RPMI7951 (cell line): Measurements from ENCODE around the gene SRSF4. TPM values are rescaled to one million over a fixed set of nuclear protein-coding genes. Genes with fewer than 3 reads are reported as not detected.

Experiments used
- total RNA-seq: library from RNA; depleted of rRNA; stranded (reverse); fragments of >200 nt; shearing (Covaris generic); gene quantifications from 2 replicates; pipeline ENCODE4 v1.2.3, GENCODE V29; 2014; rRNA removed

Gene SRSF4
- total RNA-seq, 1 experiment from 2014 or later, result 48.1 TPM

Other genes with a start within 250 kb of the SRSF4 start
- gene TMEM200B, start 58.0 kb downstream of the SRSF4 start, total RNA-seq, result 4.3 and 5.2 TPM in 2 replicates
- 32.7 and 34.0 TPM in 2 replicates for gene MECR, start 49.0 kb upstream of the SRSF4 start, total RNA-seq
- gene PTPRU, start 54.6 kb upstream of the SRSF4 start, total RNA-seq, result 14.1 and 26.2 TPM in 2 replicates